PC-3 (cell line): ENCODE results near the gene TSPAN11. TPM values are rescaled to one million over a fixed set of nuclear protein-coding genes. Genes with fewer than 3 reads are reported as not detected.

Experiments used
- ATAC-seq: fragments of 200-7000 bp; cut with Tn5 transposase; 2 replicates; pipeline ENCODE4 v1.9.1; 2020; ENCODE audit warnings: mild to moderate bottlenecking, moderate library complexity
- BruUV-seq: library from RNA; stranded (reverse); fragments of 400-500 nt; replicated peaks from 2 replicates; lab custom pipeline; 2021; lab: Mats Ljungman, UMichigan
- CTCF ChIA-PET: fragments of 300-600 bp; sonication (Branson Sonifier 250); formaldehyde crosslinking; loops from one replicate; lab custom pipeline; 2022; ENCODE audit warnings: antibody characterized with exemption; lab: Charles Lee
- POLR2A ChIA-PET: fragments of 300-600 bp; sonication (Branson Sonifier 250); formaldehyde crosslinking; loops from one replicate; lab custom pipeline; 2022; ENCODE audit warnings: antibody characterized with exemption; ENCODE audit not compliant: unreplicated experiment; lab: Charles Lee
- DNase-seq: peaks from one replicate; pipeline ENCODE4 v3.0.0-alpha.2; 2015
- H2AFZ ChIP-seq: fragments of 300-600 bp; sonication (generic); 2 replicates; pipeline ENCODE4 v1.6.0; 2016; ENCODE audit warnings: antibody characterized with exemption, low read length
- H3F3A ChIP-seq: fragments of 300-600 bp; sonication (generic); one replicate; pipeline ENCODE4 v1.6.0; 2017; ENCODE audit warnings: antibody characterized with exemption, low read length, control low read depth, mild to moderate bottlenecking; ENCODE audit not compliant: unreplicated experiment
- H3K27ac ChIP-seq: fragments of 300-600 bp; sonication (generic); 2 replicates; pipeline ENCODE4 v1.5.1; 2016; ENCODE audit warnings: mild to moderate bottlenecking, low read length
- H3K27me3 ChIP-seq: fragments of 300-600 bp; sonication (generic); 2 replicates; pipeline ENCODE4 v1.6.1; 2016; ENCODE audit warnings: low read length, mixed read lengths
- H3K36me3 ChIP-seq: fragments of 300-600 bp; sonication (generic); 2 replicates; pipeline ENCODE4 v1.6.1; 2016; ENCODE audit warnings: low read depth, mixed run types, low read length, mixed read lengths
- H3K4me1 ChIP-seq: fragments of 300-600 bp; sonication (generic); 2 replicates; pipeline ENCODE4 v1.5.1; 2016; ENCODE audit warnings: low read length; ENCODE audit not compliant: insufficient read depth
- H3K4me2 ChIP-seq: fragments of 300-600 bp; sonication (generic); 2 replicates; pipeline ENCODE4 v1.6.0; 2016; ENCODE audit warnings: low read length
- H3K4me3 ChIP-seq: fragments of 300-600 bp; sonication (generic); 2 replicates; pipeline ENCODE4 v1.5.1; 2016; ENCODE audit warnings: mild to moderate bottlenecking, low read length, mixed read lengths
- H3K79me2 ChIP-seq: fragments of 300-600 bp; sonication (generic); 2 replicates; pipeline ENCODE4 v1.6.1; 2017; ENCODE audit warnings: low read length, mixed read lengths
- H3K9ac ChIP-seq: fragments of 300-600 bp; sonication (generic); 2 replicates; pipeline ENCODE4 v1.6.0; 2016; ENCODE audit warnings: mild to moderate bottlenecking, low read length
- H3K9me2 ChIP-seq: fragments of 300-600 bp; sonication (generic); replicated peaks from 2 replicates; pipeline ENCODE4 v1.6.1; 2016; ENCODE audit warnings: mixed run types, low read length, mixed read lengths
- H3K9me3 ChIP-seq: fragments of 300-600 bp; sonication (generic); 2 replicates; pipeline ENCODE4 v1.6.1; 2016; ENCODE audit warnings: low read length, mixed read lengths
- H4K20me1 ChIP-seq: fragments of 300-600 bp; sonication (generic); 2 replicates; pipeline ENCODE4 v1.6.1; 2016; ENCODE audit warnings: low read length, mixed read lengths
- CTCF ChIP-seq: fragments of 300-600 bp; sonication (generic); conservative IDR thresholded peaks from 2 replicates; pipeline ENCODE4 v1.5.1; 2017; ENCODE audit warnings: antibody characterized with exemption, low read depth, mild to moderate bottlenecking, low read length
- EZH2 ChIP-seq: fragments of 300-600 bp; sonication (generic); IDR thresholded peaks from one replicate; pipeline ENCODE4 v1.6.1; 2017; ENCODE audit warnings: antibody characterized with exemption, mild to moderate bottlenecking, low read length; ENCODE audit not compliant: unreplicated experiment
- EZH2phosphoT487 ChIP-seq: fragments of 300-600 bp; sonication (generic); IDR thresholded peaks from 2 replicates; pipeline ENCODE4 v1.6.1; 2018; ENCODE audit warnings: mild to moderate bottlenecking, antibody characterized with exemption, low read length, borderline replicate concordance
- intact Hi-C: fragments of 100-400 bp; cut with micrococcal nuclease; formaldehyde crosslinking; loops from 2 replicates; pipeline ENCODE4 v1.9.0; 2023
- total RNA-seq: library from RNA; depleted of rRNA; stranded (reverse); fragments of >200 nt; gene quantifications from 2 replicates; pipeline ENCODE4 v1.2.3, GENCODE V29; 2014

Gene TSPAN11
- total RNA-seq, 1 experiment from 2014 or later, result not detected

- ChIA-PET POLR2A (no interaction called here), CTCF (no interaction called here)
- intact Hi-C loops, result no loop called here
- peaks cover 4% of the 10 kb centered on the region; the same call in 1 of the 2 replicates for H3K79me2 ChIP-seq
- no TSS peak for BruUV-seq
- peaks cover 22% of the 10 kb centered on the region for H3K4me1 ChIP-seq
- no peak for ATAC-seq
- no peaks in the 10 kb centered on the region for H3K36me3 ChIP-seq
- no peak overlapping the region for H3K4me3 ChIP-seq
- no peak for DNase-seq
- no peak overlapping the region for H3K9ac ChIP-seq
- H2AFZ ChIP-seq, result no peak overlapping the region
- H3K4me2 ChIP-seq, result no peak overlapping the region
- H3K9me3 ChIP-seq, result no peaks in the 10 kb centered on the region
- no peak overlapping the region for H3K27ac ChIP-seq
- H4K20me1 ChIP-seq, result no peaks in the 10 kb centered on the region
- no peaks in the 10 kb centered on the region for H3K27me3 ChIP-seq
- TF ChIP-seq EZH2, result no peak
- no peak for TF ChIP-seq EZH2phosphoT487
- no peak for TF ChIP-seq CTCF
- H3K9me2 ChIP-seq, result no peaks in the 10 kb centered on the region
- H3F3A ChIP-seq, result no peaks in the 10 kb centered on the region
Measured at GRCh38 chr12:30997685-30998440, 71.3 kb downstream of the TSPAN11 start.

GRCh38 chr12:30999011-30999410 lies 72.5 kb downstream of the TSPAN11 start:
- H3K9ac ChIP-seq, result no peak overlapping the region
- POLR2A ChIA-PET, result no interaction called here
- no TSS peak for BruUV-seq

More at GRCh38 chr12:30999011-30999410, 72.5 kb downstream of the TSPAN11 start:
- no peaks in the 10 kb centered on the region for H3K9me2 ChIP-seq
- H3K4me2 ChIP-seq, result no peak overlapping the region
- ATAC-seq, result no peak
- H3K27me3 ChIP-seq, result no peaks in the 10 kb centered on the region
- no peak for TF ChIP-seq EZH2phosphoT487
- TF ChIP-seq EZH2, result no peak
- no peak for TF ChIP-seq CTCF
- DNase-seq, result no peak
- no peaks in the 10 kb centered on the region for H3K36me3 ChIP-seq
- H3F3A ChIP-seq, result no peaks in the 10 kb centered on the region
- H3K4me3 ChIP-seq, result no peak overlapping the region
- CTCF ChIA-PET, result no interaction called here
- H3K79me2 ChIP-seq, result peaks cover 7% of the 10 kb centered on the region
- no peaks in the 10 kb centered on the region for H3K9me3 ChIP-seq
- no peaks in the 10 kb centered on the region for H4K20me1 ChIP-seq
- peaks cover 29% of the 10 kb centered on the region for H3K4me1 ChIP-seq
- no peak overlapping the region for H2AFZ ChIP-seq
- intact Hi-C loops, result no loop called here
- H3K27ac ChIP-seq, result no peak overlapping the region
